HCT116 (cell line): ENCODE results near the gene ASAP3. TPM values are rescaled to one million over a fixed set of nuclear protein-coding genes. Genes with fewer than 3 reads are reported as not detected.
"Not testable (repeated sequence)": the region's sequence is repeated elsewhere in the genome, so short reads cannot be mapped to it uniquely, and the experiment has no call there.

Source experiments
- ATAC-seq: fragments of 200-7000 bp; cut with Tn5 transposase; 2 replicates; pipeline ENCODE4 v1.9.1; 2020; ENCODE audit warnings: mild to moderate bottlenecking, moderate library complexity
- BruUV-seq: library from RNA; stranded (reverse); fragments of 400-500 nt; replicated peaks from 2 replicates; lab custom pipeline; 2021; lab: Mats Ljungman, UMichigan
- CTCF ChIA-PET: fragments of 300-600 bp; sonication (Branson Sonifier 250); formaldehyde crosslinking; loops from one replicate; lab custom pipeline; 2021; ENCODE audit warnings: antibody characterized with exemption; lab: Charles Lee
- POLR2A ChIA-PET: fragments of 300-600, 350-600 bp; sonication (Branson Sonifier 250); formaldehyde crosslinking; loops from one replicate; lab custom pipeline; 2021; ENCODE audit warnings: antibody characterized with exemption; lab: Charles Lee
- RAD21 ChIA-PET, 2 experiments: fragments of 300-600 bp; sonication (Branson Sonifier 250); formaldehyde crosslinking; loops; one replicate each; lab custom pipeline; 2023; ENCODE audit warnings: low total read pairs in 2 of 2; ENCODE audit not compliant: uncharacterized antibody in 2 of 2, unreplicated experiment in 2 of 2, low non-redundant PET in 1 of 2; lab: Charles Lee
- DNase-seq: peaks from one replicate; pipeline ENCODE4 v3.0.0-alpha.2; 2010; ENCODE audit warnings: low read depth, low spot score
- H2AFZ ChIP-seq: fragments of 200-600 bp; shearing (Covaris generic), sonication (generic); 2 replicates; pipeline ENCODE4 v1.6.1; 2017; ENCODE audit warnings: low read depth, mixed run types, mixed read lengths, antibody characterized with exemption, low read length; ENCODE audit not compliant: poor library complexity, severe bottlenecking
- H3K27ac ChIP-seq: 2 replicates; pipeline ENCODE4 v1.5.1; 2012; ENCODE audit warnings: low read depth, low read length
- H3K27me3 ChIP-seq: fragments of 200-600 bp; sonication (generic); 2 replicates; pipeline ENCODE4 v1.6.1; 2016; ENCODE audit warnings: mixed run types, low read length, mixed read lengths; ENCODE audit not compliant: insufficient read depth
- H3K36me3 ChIP-seq, 2 experiments: fragments of 200-500 bp in 1 of 2; fragments of 200-600 bp in 1 of 2; sonication (Bioruptor generic) in 1 of 2; sonication (generic) in 1 of 2; 2 replicates each; pipeline versions ENCODE4 v1.5.1 to v1.6.1; 2014 to 2016; ENCODE audit warnings: low read length in 2 of 2, inconsistent platforms in 1 of 2, mixed read lengths in 1 of 2, mixed run types in 1 of 2; ENCODE audit not compliant: insufficient read depth in 2 of 2, control insufficient read depth in 1 of 2
- H3K4me1 ChIP-seq, 2 experiments: fragments of 200-600 bp in 1 of 2; sonication (generic) in 1 of 2; 2 replicates each; pipeline versions ENCODE4 v1.5.1 to v1.6.1; 2012 to 2017; ENCODE audit warnings: low read length in 2 of 2, inconsistent platforms in 1 of 2, mild to moderate bottlenecking in 1 of 2, mixed read lengths in 1 of 2, mixed run types in 1 of 2, moderate library complexity in 1 of 2; ENCODE audit not compliant: insufficient read depth in 2 of 2, control insufficient read depth in 1 of 2
- H3K4me2 ChIP-seq: fragments of 200-600 bp; sonication (generic); 2 replicates; pipeline ENCODE4 v1.6.1; 2017; ENCODE audit warnings: mixed run types, low read length, mixed read lengths
- H3K4me3 ChIP-seq, 2 experiments: fragments of 200-600 bp in 1 of 2; sonication (generic) in 1 of 2; replicated peaks in 1 of 2; 2 replicates each; pipeline ENCODE4 v1.5.1; 2011 to 2016; ENCODE audit warnings: low read length in 2 of 2, control low read depth in 1 of 2, low read depth in 1 of 2, mild to moderate bottlenecking in 1 of 2, mixed read lengths in 1 of 2, mixed run types in 1 of 2
- H3K79me2 ChIP-seq: fragments of 200-600 bp; sonication (generic); 2 replicates; pipeline ENCODE4 v1.6.1; 2017; ENCODE audit warnings: mild to moderate bottlenecking, mixed run types, low read length, moderate library complexity, mixed read lengths; ENCODE audit not compliant: insufficient read depth
- H3K9ac ChIP-seq: fragments of 200-600 bp; sonication (generic); 2 replicates; pipeline ENCODE4 v1.6.1; 2016; ENCODE audit warnings: low read length, mixed read lengths
- H3K9me2 ChIP-seq: fragments of 200-600 bp; sonication (generic), shearing (Covaris generic); 2 replicates; pipeline ENCODE4 v1.6.1; 2017; ENCODE audit warnings: mixed run types, mild to moderate bottlenecking, moderate library complexity; ENCODE audit not compliant: insufficient read depth
- H3K9me3 ChIP-seq, 2 experiments: fragments of 200-500 bp in 1 of 2; fragments of 200-600 bp in 1 of 2; sonication (Bioruptor generic) in 1 of 2; sonication (generic) in 1 of 2; 2 replicates each; pipeline ENCODE4 v1.6.1; 2014 to 2017; ENCODE audit warnings: low read length in 2 of 2, mixed read lengths in 2 of 2, inconsistent platforms in 1 of 2, low read depth in 1 of 2, mild to moderate bottlenecking in 1 of 2, mixed run types in 1 of 2, moderate library complexity in 1 of 2; ENCODE audit not compliant: control insufficient read depth in 1 of 2, insufficient read depth in 1 of 2
- H4K20me1 ChIP-seq: fragments of 200-600 bp; sonication (generic), shearing (Covaris generic); 2 replicates; pipeline ENCODE4 v1.6.1; 2017; ENCODE audit warnings: mixed run types, mild to moderate bottlenecking, moderate library complexity; ENCODE audit not compliant: insufficient read depth
- ELF1 ChIP-seq: IDR thresholded peaks from 2 replicates; pipeline ENCODE4 v1.6.1; 2012; ENCODE audit warnings: low read depth, borderline replicate concordance
- MAX ChIP-seq: IDR thresholded peaks from 2 replicates; pipeline ENCODE4 v1.6.1; 2012
- intact Hi-C: fragments of 100-400 bp; cut with micrococcal nuclease; formaldehyde crosslinking; loops from 2 replicates; pipeline ENCODE4 v1.10.0; 2022
- total RNA-seq: library from RNA; stranded (reverse); gene quantifications from one replicate; pipeline ENCODE4 v1.2.1, GENCODE V29; 2021; ENCODE audit not compliant: unreplicated experiment

ASAP3 gene
- total RNA-seq, 1 experiment from 2014 or later: 19.7 TPM

- H3K36me3 ChIP-seq: peaks cover 4 to 5% of the 10 kb centered on the region in 2 experiments; a peak in 3 of 4 replicates
These were observed 21.9 kb upstream of the ASAP3 start for GRCh38 chr1:23505851-23506250.

GRCh38 chr1:23504156-23504555 lies 20.2 kb upstream of the ASAP3 start:
- H3K79me2 ChIP-seq, H3K9me2 ChIP-seq, BruUV-seq, POLR2A ChIA-PET, H2AFZ ChIP-seq, H3K9ac ChIP-seq, H3K9me3 ChIP-seq, intact Hi-C loops, H3K4me3 ChIP-seq, RAD21 ChIA-PET, ATAC-seq, DNase-seq, H4K20me1 ChIP-seq, CTCF ChIA-PET, H3K36me3 ChIP-seq, H3K4me1 ChIP-seq, H3K4me2 ChIP-seq, H3K27me3 ChIP-seq, H3K27ac ChIP-seq: not testable (repeated sequence)

More at GRCh38 chr1:23505851-23506250, 21.9 kb upstream of the ASAP3 start:
- Histone ChIP-seq H3K9me2 (no peaks in the 10 kb centered on the region), H3K9me3 (no peaks in the 10 kb centered on the region), H3K27ac (no peak overlapping the region), H3K4me1 (no peaks in the 10 kb centered on the region), H2AFZ (no peak overlapping the region), H3K9ac (no peak overlapping the region), H3K79me2 (no peaks in the 10 kb centered on the region), H3K27me3 (no peaks in the 10 kb centered on the region), H3K4me3 (no peak overlapping the region), H4K20me1 (no peaks in the 10 kb centered on the region), H3K4me2 (no peak overlapping the region)
- no peak for ATAC-seq
- no peak for TF ChIP-seq ELF1
- TF ChIP-seq MAX: no peak
- ChIA-PET POLR2A (interaction anchor here (0.6 to 0.9 kb wide), 2 partner anchors 25 to 194 kb away, joined by 3 read pairs; partner anchors contain the start of gene E2F2), RAD21 (no interaction called here), CTCF (interaction anchor here (0.8 to 3.7 kb wide), 2 partner anchors 8 to 22 kb away, joined by 3 to 19 read pairs; no protein-coding TSS in a partner anchor)
- BruUV-seq: no TSS peak
- intact Hi-C loops: no loop called here
- DNase-seq: no peak
